ENCODE data around the gene SLC35D2.

GRCh38 chr9:96331236-96331947 is 52.1 kb downstream of the SLC35D2 start:
- TF ChIP-seq CTCF (IDR thresholded peaks at IDR 0.05) (no peak), POLR2A (IDR thresholded peaks at IDR 0.05) (no peak)
